H9 (cell line): ENCODE measurements around the gene RTL5. TPM values are rescaled to one million over a fixed set of nuclear protein-coding genes. Genes with fewer than 3 reads are reported as not detected.

Source experiments
- DNase-seq: peaks from one replicate; pipeline ENCODE4 v3.0.0-alpha.2; 2017
- H2AFZ ChIP-seq: one replicate; pipeline ENCODE4 v1.6.1; 2013; ENCODE audit warnings: mild to moderate bottlenecking, low read length, control low read depth, moderate library complexity
- H2AK5ac ChIP-seq: 2 replicates; pipeline ENCODE4 v1.6.1; 2013; ENCODE audit warnings: low read length, control low read depth, mixed read lengths; ENCODE audit not compliant: insufficient read length
- H2BK120ac ChIP-seq: one replicate; pipeline ENCODE4 v1.6.1; 2013; ENCODE audit warnings: low read depth, mild to moderate bottlenecking, low read length, control low read depth, inconsistent platforms; ENCODE audit not compliant: poor library complexity, severe bottlenecking
- H2BK12ac ChIP-seq: 2 replicates; pipeline ENCODE4 v1.6.1; 2013; ENCODE audit warnings: low read length, control low read depth, mixed read lengths, low read depth; ENCODE audit not compliant: insufficient read length
- H2BK15ac ChIP-seq: 2 replicates; pipeline ENCODE4 v1.6.1; 2013; ENCODE audit warnings: low read depth, low read length, control low read depth
- H2BK20ac ChIP-seq: one replicate; pipeline ENCODE4 v1.6.1; 2013; ENCODE audit warnings: low read depth, mild to moderate bottlenecking, low read length, control low read depth, inconsistent platforms; ENCODE audit not compliant: poor library complexity, severe bottlenecking
- H2BK5ac ChIP-seq: 2 replicates; pipeline ENCODE4 v1.6.1; 2013; ENCODE audit warnings: low read length, control low read depth, mixed read lengths; ENCODE audit not compliant: insufficient read length
- H3K14ac ChIP-seq: 2 replicates; pipeline ENCODE4 v1.6.1; 2013; ENCODE audit warnings: low read length, control low read depth; ENCODE audit not compliant: insufficient read depth
- H3K18ac ChIP-seq: 2 replicates; pipeline ENCODE4 v1.6.1; 2013; ENCODE audit warnings: low read depth, mild to moderate bottlenecking, mixed read lengths, low read length, control low read depth; ENCODE audit not compliant: insufficient read length
- H3K23ac ChIP-seq: 2 replicates; pipeline ENCODE4 v1.6.1; 2013; ENCODE audit warnings: low read length, control low read depth, mixed read lengths, low read depth; ENCODE audit not compliant: insufficient read length
- H3K23me2 ChIP-seq: 2 replicates; pipeline ENCODE4 v1.6.1; 2013; ENCODE audit warnings: low read depth, mild to moderate bottlenecking, mixed read lengths, low read length, control low read depth; ENCODE audit not compliant: insufficient read length, poor library complexity, severe bottlenecking
- H3K27ac ChIP-seq: 2 replicates; pipeline ENCODE4 v1.5.1; 2013; ENCODE audit warnings: low read length, control low read depth, mixed read lengths, low read depth; ENCODE audit not compliant: insufficient read length
- H3K27me3 ChIP-seq: 2 replicates; pipeline ENCODE4 v1.6.1; 2013; ENCODE audit warnings: low read length, control low read depth, inconsistent platforms; ENCODE audit not compliant: insufficient read depth
- H3K4ac ChIP-seq: 2 replicates; pipeline ENCODE4 v1.6.1; 2013; ENCODE audit warnings: low read depth, mild to moderate bottlenecking, control low read depth, inconsistent platforms, low read length, moderate library complexity
- H3K4me1 ChIP-seq: 2 replicates; pipeline ENCODE4 v1.6.1; 2013; ENCODE audit warnings: low read length, control low read depth, inconsistent platforms; ENCODE audit not compliant: insufficient read depth
- H3K4me2 ChIP-seq: 2 replicates; pipeline ENCODE4 v1.6.1; 2013; ENCODE audit warnings: low read length, control low read depth, mixed read lengths; ENCODE audit not compliant: insufficient read length, insufficient read depth
- H3K56ac ChIP-seq: 2 replicates; pipeline ENCODE4 v1.6.1; 2013; ENCODE audit warnings: low read depth, mild to moderate bottlenecking, mixed read lengths, low read length, control low read depth; ENCODE audit not compliant: insufficient read length
- H3K79me1 ChIP-seq: 2 replicates; pipeline ENCODE4 v1.6.1; 2013; ENCODE audit warnings: low read depth, mild to moderate bottlenecking, moderate library complexity, low read length, control low read depth, inconsistent platforms; ENCODE audit not compliant: insufficient read depth, poor library complexity, severe bottlenecking
- H3K79me2 ChIP-seq: 2 replicates; pipeline ENCODE4 v1.6.1; 2013; ENCODE audit warnings: low read length, control low read depth, inconsistent platforms; ENCODE audit not compliant: insufficient read depth
- H3K9ac ChIP-seq: 2 replicates; pipeline ENCODE4 v1.6.1; 2013; ENCODE audit warnings: low read length, control low read depth, mixed read lengths; ENCODE audit not compliant: insufficient read length; ENCODE audit errors: extremely low read depth
- H3K9me3 ChIP-seq: one replicate; pipeline ENCODE4 v1.6.1; 2013; ENCODE audit warnings: low read depth, low read length, inconsistent platforms; ENCODE audit not compliant: control insufficient read depth
- H3T11ph ChIP-seq: one replicate; pipeline ENCODE4 v1.6.1; 2013; ENCODE audit warnings: mild to moderate bottlenecking, low read length, control low read depth, inconsistent platforms
- H4K20me1 ChIP-seq: one replicate; pipeline ENCODE4 v1.6.1; 2013; ENCODE audit not compliant: control insufficient read depth, insufficient read length, insufficient read depth
- H4K5ac ChIP-seq: 2 replicates; pipeline ENCODE4 v1.6.1; 2013; ENCODE audit warnings: low read depth, mild to moderate bottlenecking, mixed read lengths, low read length, control low read depth; ENCODE audit not compliant: insufficient read length
- H4K8ac ChIP-seq: replicated peaks from 2 replicates; pipeline ENCODE4 v1.6.1; 2013; ENCODE audit warnings: low read length, control low read depth, mixed read lengths, low read depth; ENCODE audit not compliant: insufficient read length
- H4K91ac ChIP-seq: 2 replicates; pipeline ENCODE4 v1.6.1; 2013; ENCODE audit warnings: low read depth, mild to moderate bottlenecking, moderate library complexity, mixed read lengths, low read length, control low read depth; ENCODE audit not compliant: insufficient read length
- H3K27ac Mint-ChIP-seq, 3 experiments: 2 replicates in 2 of 3; 3 replicates in 1 of 3; pipeline ENCODE4 v1.8.0; 2020 to 2021; ENCODE audit warnings: mixed read lengths in 3 of 3, mild to moderate bottlenecking in 1 of 3, moderate library complexity in 1 of 3
- H3K27me3 Mint-ChIP-seq: 2 replicates; pipeline ENCODE4 v1.8.0; 2021; ENCODE audit warnings: low read depth, mild to moderate bottlenecking, moderate library complexity, mixed read lengths
- H3K36me3 Mint-ChIP-seq, 3 experiments: 2 replicates in 2 of 3; 3 replicates in 1 of 3; pipeline ENCODE4 v1.8.0; 2020 to 2021; ENCODE audit warnings: low read depth in 3 of 3, mixed read lengths in 3 of 3; ENCODE audit not compliant: insufficient read depth in 1 of 3
- H3K4me1 Mint-ChIP-seq, 2 experiments: 2 replicates each; pipeline ENCODE4 v1.8.0; 2020; ENCODE audit warnings: mixed read lengths in 2 of 2
- H3K4me3 Mint-ChIP-seq, 2 experiments: 2 replicates in 1 of 2; 3 replicates in 1 of 2; pipeline ENCODE4 v1.8.0; 2020 to 2021; ENCODE audit warnings: mild to moderate bottlenecking in 2 of 2, mixed read lengths in 2 of 2, moderate library complexity in 1 of 2
- H3K9me3 Mint-ChIP-seq, 2 experiments: 2 replicates in 1 of 2; 3 replicates in 1 of 2; pipeline ENCODE4 v1.8.0; 2020; ENCODE audit warnings: mild to moderate bottlenecking in 2 of 2, mixed read lengths in 2 of 2, moderate library complexity in 1 of 2
- WGBS: extraction: QIAGEN DNeasy Blood & Tissue Kit; methylation state at CpG from one replicate; pipeline ENCODE4 v1.1.7; 2013; ENCODE audit warnings: missing lambda C conversion rate, low lambda C conversion rate, mixed read lengths; ENCODE audit not compliant: insufficient read length; ENCODE audit errors: extremely low coverage; 5-methylcytosine and 5-hydroxymethylcytosine counted together
- total RNA-seq: library from RNA; stranded (reverse); gene quantifications from 2 replicates; pipeline ENCODE4 v1.2.1, GENCODE V29; 2021
- TF ChIP-seq, protein P1 (sequence below): fragments of 200-600 bp; sonication (generic); conservative IDR thresholded peaks from 3 replicates; pipeline ENCODE4 v1.8.0; 2021; ENCODE audit warnings: antibody characterized with exemption, mild to moderate bottlenecking

Gene RTL5
- total RNA-seq, 1 experiment from 2014 or later: 1.2 TPM

DNA sequence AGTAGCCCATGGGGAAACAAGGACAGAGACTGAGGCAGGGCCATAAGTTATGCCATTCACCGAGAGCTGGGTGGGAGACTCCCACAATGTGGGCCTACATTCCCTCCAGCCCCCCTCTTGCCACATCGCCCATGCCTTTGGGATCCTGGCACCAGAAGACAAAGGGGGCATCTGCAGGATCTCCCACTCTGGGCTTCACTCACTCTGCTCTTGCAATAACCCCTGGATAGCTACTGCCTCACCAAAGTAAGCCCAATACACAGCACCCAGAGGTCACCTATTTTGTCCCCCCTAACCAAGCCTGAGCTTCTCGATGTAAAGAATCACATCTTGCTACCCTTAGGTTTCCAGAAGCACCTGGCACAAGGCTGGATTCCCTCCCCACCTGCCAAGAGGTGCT is 741 bp upstream of the RTL5 start:
- no peak overlapping the region for H2BK15ac ChIP-seq
- WGBS: no CpG with 5 or more reads among the region's 3 CpGs
- no peak overlapping the region for H2BK12ac ChIP-seq
- H2BK20ac ChIP-seq: no peak overlapping the region
- no peak overlapping the region for H3K23ac ChIP-seq
- H3K56ac ChIP-seq: no peak overlapping the region
- no peak for DNase-seq
- H4K91ac ChIP-seq: no peak overlapping the region
- H2BK120ac ChIP-seq: no peak overlapping the region
- no peak overlapping the region for H2BK5ac ChIP-seq
- no peak overlapping the region for H3K27ac ChIP-seq
- Mint-ChIP-seq H3K9me3 (peaks cover 75 to 80% of the 10 kb centered on the region in 2 experiments), H3K4me3 (peak overlapping the region; percentile 58 to 78; a peak in 2 of 5 replicates), H3K36me3 (peaks cover 28 to 36% (median 30%) of the 10 kb centered on the region in 3 experiments), H3K27ac (no peak overlapping the region), H3K27me3 (peaks cover 70% of the 10 kb centered on the region), H3K4me1 (peaks cover 9 to 11% of the 10 kb centered on the region in 2 experiments; a peak in 3 of 4 replicates)
- H2AFZ ChIP-seq: no peak overlapping the region
- H3K14ac ChIP-seq: no peak overlapping the region
- H3K79me1 ChIP-seq: no peaks in the 10 kb centered on the region
- peak overlapping the region; percentile 73 for H3K4me2 ChIP-seq
- H3K18ac ChIP-seq: no peak overlapping the region
- H3T11ph ChIP-seq: no peak overlapping the region
- TF ChIP-seq, protein P1, sequence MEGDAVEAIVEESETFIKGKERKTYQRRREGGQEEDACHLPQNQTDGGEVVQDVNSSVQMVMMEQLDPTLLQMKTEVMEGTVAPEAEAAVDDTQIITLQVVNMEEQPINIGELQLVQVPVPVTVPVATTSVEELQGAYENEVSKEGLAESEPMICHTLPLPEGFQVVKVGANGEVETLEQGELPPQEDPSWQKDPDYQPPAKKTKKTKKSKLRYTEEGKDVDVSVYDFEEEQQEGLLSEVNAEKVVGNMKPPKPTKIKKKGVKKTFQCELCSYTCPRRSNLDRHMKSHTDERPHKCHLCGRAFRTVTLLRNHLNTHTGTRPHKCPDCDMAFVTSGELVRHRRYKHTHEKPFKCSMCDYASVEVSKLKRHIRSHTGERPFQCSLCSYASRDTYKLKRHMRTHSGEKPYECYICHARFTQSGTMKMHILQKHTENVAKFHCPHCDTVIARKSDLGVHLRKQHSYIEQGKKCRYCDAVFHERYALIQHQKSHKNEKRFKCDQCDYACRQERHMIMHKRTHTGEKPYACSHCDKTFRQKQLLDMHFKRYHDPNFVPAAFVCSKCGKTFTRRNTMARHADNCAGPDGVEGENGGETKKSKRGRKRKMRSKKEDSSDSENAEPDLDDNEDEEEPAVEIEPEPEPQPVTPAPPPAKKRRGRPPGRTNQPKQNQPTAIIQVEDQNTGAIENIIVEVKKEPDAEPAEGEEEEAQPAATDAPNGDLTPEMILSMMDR: no peak
- H3K4me1 ChIP-seq: no peaks in the 10 kb centered on the region
- H3K23me2 ChIP-seq: no peaks in the 10 kb centered on the region
- no peak overlapping the region for H2AK5ac ChIP-seq
- no peak overlapping the region for H4K8ac ChIP-seq
- H3K9ac ChIP-seq: no peak overlapping the region
- H3K27me3 ChIP-seq: peaks cover 13% of the 10 kb centered on the region; the same call in 1 of the 2 replicates
- H3K9me3 ChIP-seq: peaks cover 32% of the 10 kb centered on the region
- no peak overlapping the region for H3K4ac ChIP-seq
- H3K79me2 ChIP-seq: no peaks in the 10 kb centered on the region
- no peaks in the 10 kb centered on the region for H4K20me1 ChIP-seq
- no peak overlapping the region for H4K5ac ChIP-seq
